ENCODE results near the gene KCNQ2. TPM values are rescaled to one million over a fixed set of nuclear protein-coding genes. Genes with fewer than 3 reads are reported as not detected.

KCNQ2 gene
- total RNA-seq, 2 experiments from 2014 or later, result not detected

- ChIA-PET CTCF (no interaction called here), POLR2A (no interaction called here)
These were observed 59.1 kb downstream of the KCNQ2 start for GRCh38 chr20:63413323-63413722.

GRCh38 chr20:63412889-63413288 is 59.6 kb downstream of the KCNQ2 start:
- POLR2A ChIA-PET, result no interaction called here

GRCh38 chr20:63411898-63412631 is 60.4 kb downstream of the KCNQ2 start:
- ChIA-PET POLR2A (no interaction called here), CTCF (no interaction called here)

More at GRCh38 chr20:63412889-63413288, 59.6 kb downstream of the KCNQ2 start:
- CTCF ChIA-PET, result no interaction called here

- ChIA-PET POLR2A (no interaction called here), CTCF (no interaction called here)
These were observed 61.1 kb downstream of the KCNQ2 start for GRCh38 chr20:63411151-63411897.

GRCh38 chr20:63409834-63410435 is 62.5 kb downstream of the KCNQ2 start:
- POLR2A ChIA-PET, result no interaction called here
- CTCF ChIA-PET, result no interaction called here

GRCh38 chr20:63409066-63409833 is 63.2 kb downstream of the KCNQ2 start:
- ChIA-PET CTCF (no interaction called here), POLR2A (no interaction called here)

GRCh38 chr20:63408684-63409046 is 63.8 kb downstream of the KCNQ2 start:
- CTCF ChIA-PET, result no interaction called here
- POLR2A ChIA-PET, result no interaction called here

GRCh38 chr20:63407928-63408683 is 64.3 kb downstream of the KCNQ2 start:
- CTCF ChIA-PET, result no interaction called here
- POLR2A ChIA-PET, result no interaction called here

GRCh38 chr20:63406617-63407245 is 65.7 kb downstream of the KCNQ2 start:
- POLR2A ChIA-PET, result no interaction called here
- CTCF ChIA-PET, result interaction anchor here (0.6 kb wide), 1 partner anchor 439 kb away, joined by 4 read pairs; no protein-coding TSS in a partner anchor

GRCh38 chr20:63406011-63406410 is 66.4 kb downstream of the KCNQ2 start:
- POLR2A ChIA-PET, result no interaction called here
- CTCF ChIA-PET, result no interaction called here

- CTCF ChIA-PET, result no interaction called here
- POLR2A ChIA-PET, result no interaction called here
These were observed 67.2 kb downstream of the KCNQ2 start for GRCh38 chr20:63405102-63405730.

- ChIA-PET POLR2A (no interaction called here), CTCF (no interaction called here)
These were observed 68.0 kb downstream of the KCNQ2 start for GRCh38 chr20:63404129-63405085.

GRCh38 chr20:63403403-63404105 is 68.9 kb downstream of the KCNQ2 start:
- CTCF ChIA-PET, result no interaction called here

GRCh38 chr20:63402860-63403220 is 69.6 kb downstream of the KCNQ2 start:
- POLR2A ChIA-PET, result no interaction called here

More at GRCh38 chr20:63403403-63404105, 68.9 kb downstream of the KCNQ2 start:
- POLR2A ChIA-PET, result no interaction called here

GRCh38 chr20:63402181-63402859 is 70.1 kb downstream of the KCNQ2 start:
- ChIA-PET POLR2A (no interaction called here), CTCF (no interaction called here)

More at GRCh38 chr20:63402860-63403220, 69.6 kb downstream of the KCNQ2 start:
- CTCF ChIA-PET, result no interaction called here

GRCh38 chr20:63401384-63402110 is 70.9 kb downstream of the KCNQ2 start:
- ChIA-PET POLR2A (no interaction called here), CTCF (no interaction called here)

Data from activated CD8-positive, alpha-beta memory T cell treated with anti-CD3 and anti-CD28 coated beads for 36 hours (primary cell).